Kidney (tissue), 14 donors: Measurements from ENCODE around the gene CLIP1. TPM values are rescaled to one million over a fixed set of nuclear protein-coding genes. Genes with fewer than 3 reads are reported as not detected.

Experiments used
- DNase-seq, 5 donors: peaks; one replicate each; pipeline ENCODE4 v3.0.0-alpha.2; 2013 to 2020
- FAIRE-seq: peaks from 2 replicates; lab custom pipeline; 2012; peaks lifted over from hg19 to GRCh38; lab: Jason Lieb, UNC
- H3K27ac ChIP-seq, 2 donors: one replicate each; pipeline ENCODE4 v1.7.0; 2013; ENCODE audit warnings: low read depth in 2 of 2, low read length in 2 of 2, inconsistent platforms in 1 of 2
- H3K27me3 ChIP-seq: one replicate; pipeline ENCODE4 v1.7.1; 2013; ENCODE audit warnings: low read length, inconsistent platforms; ENCODE audit not compliant: control insufficient read depth, insufficient read depth
- H3K36me3 ChIP-seq, 3 donors: one replicate each; pipeline versions ENCODE4 v1.7.0 to v1.7.1; 2013; ENCODE audit warnings: low read length in 3 of 3, control low read depth in 1 of 3, inconsistent platforms in 1 of 3; ENCODE audit not compliant: insufficient read depth in 3 of 3, control insufficient read depth in 2 of 3
- H3K4me1 ChIP-seq, 3 donors: one replicate each; pipeline versions ENCODE4 v1.7.0 to v1.7.1; 2013; ENCODE audit warnings: low read length in 3 of 3, inconsistent platforms in 1 of 3, low read depth in 1 of 3; ENCODE audit not compliant: control insufficient read depth in 2 of 3, insufficient read depth in 2 of 3
- H3K4me3 ChIP-seq, 3 donors: one replicate each; pipeline versions ENCODE4 v1.7.0 to v1.8.1; 2013; ENCODE audit warnings: low read length in 3 of 3, control low read depth in 1 of 3, inconsistent platforms in 1 of 3
- H3K9ac ChIP-seq, 3 donors: one replicate each; pipeline versions ENCODE4 v1.7.0 to v1.7.1; 2013; ENCODE audit warnings: low read length in 3 of 3, control low read depth in 1 of 3, inconsistent platforms in 1 of 3
- H3K9me3 ChIP-seq, 3 donors: one replicate each; pipeline versions ENCODE4 v1.7.0 to v1.7.1; 2013; ENCODE audit warnings: low read length in 3 of 3, control low read depth in 1 of 3, inconsistent platforms in 1 of 3; ENCODE audit not compliant: control insufficient read depth in 2 of 3, insufficient read depth in 1 of 3
- intact Hi-C: fragments of 100-400 bp; cut with DNase I; formaldehyde crosslinking; loops from one replicate; pipeline ENCODE4 v1.11.1; 2022
- polyA plus RNA-seq: library from polyadenylated mRNA; stranded (reverse); fragments of 350-450 nt; fragmentation: Illumina TruSeq; extraction: RNeasy Lipid Tissue Mini Kit (QIAGEN cat#74804); gene quantifications from one replicate; pipeline ENCODE4 v1.2.3, GENCODE V29; 2014; ENCODE audit warnings: low read depth, low replicate concordance; ENCODE audit not compliant: insufficient read depth
- total RNA-seq: library from RNA; stranded (reverse); fragmentation: NEBNext Ultra II Directional; extraction: Animal tissue kit (Norgen Biotek cat#: 25700); gene quantifications from one replicate; pipeline ENCODE4 v1.2.1, GENCODE V29; 2021
- TF ChIP-seq, protein P1 (sequence below): IDR thresholded peaks from 3 replicates; pipeline ENCODE4 v1.5.1; 2012; ENCODE audit warnings: mild to moderate bottlenecking, moderate library complexity, borderline replicate concordance; ENCODE audit not compliant: insufficient read depth; ENCODE audit errors: extremely low read depth
- donor health status: control.
- donor health status: control.
- donor health status: control.
- donor health status: control.
- donor health status: control.
- donor health status: DM: yes; HTN: yes; CAD: no.
- donor health status: Normal renal cell carcinoma (clear cell type).

CLIP1 gene
- total and polyA plus RNA-seq, 2 donors from 2014 or later, result 14.5 to 85.3 TPM

DNA sequence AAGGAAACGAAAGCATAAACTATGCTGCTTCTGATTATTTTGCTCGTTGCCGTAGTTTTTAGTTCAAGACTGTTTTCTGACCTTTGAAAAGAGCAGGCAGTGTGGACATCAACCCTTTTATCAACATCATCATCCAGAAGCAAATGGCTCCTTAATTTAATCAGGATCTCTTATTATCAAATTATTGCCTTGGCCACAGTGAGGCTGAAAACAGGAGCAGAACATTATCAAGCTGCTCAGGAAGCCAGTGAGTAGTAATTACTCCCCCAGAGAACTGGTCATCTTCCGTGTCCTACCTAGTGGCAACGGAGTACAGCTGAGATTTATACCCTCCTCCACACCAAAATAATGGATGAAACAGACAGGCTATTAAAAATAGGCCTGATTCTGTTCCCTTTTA lies 194.4 kb downstream of the CLIP1 start:
- Histone ChIP-seq H3K27ac (no peak overlapping the region), H3K4me1 (peaks cover 0 to 15% (median 0%) of the 10 kb centered on the region in 3 donors), H3K36me3 (peaks cover 2 to 40% (median 9%) of the 10 kb centered on the region in 3 donors), H3K4me3 (no peak overlapping the region), H3K27me3 (no peaks in the 10 kb centered on the region), H3K9me3 (no peaks in the 10 kb centered on the region), H3K9ac (no peak overlapping the region)
- DNase-seq (no peak), FAIRE-seq (no peak)
- TF ChIP-seq, protein P1, sequence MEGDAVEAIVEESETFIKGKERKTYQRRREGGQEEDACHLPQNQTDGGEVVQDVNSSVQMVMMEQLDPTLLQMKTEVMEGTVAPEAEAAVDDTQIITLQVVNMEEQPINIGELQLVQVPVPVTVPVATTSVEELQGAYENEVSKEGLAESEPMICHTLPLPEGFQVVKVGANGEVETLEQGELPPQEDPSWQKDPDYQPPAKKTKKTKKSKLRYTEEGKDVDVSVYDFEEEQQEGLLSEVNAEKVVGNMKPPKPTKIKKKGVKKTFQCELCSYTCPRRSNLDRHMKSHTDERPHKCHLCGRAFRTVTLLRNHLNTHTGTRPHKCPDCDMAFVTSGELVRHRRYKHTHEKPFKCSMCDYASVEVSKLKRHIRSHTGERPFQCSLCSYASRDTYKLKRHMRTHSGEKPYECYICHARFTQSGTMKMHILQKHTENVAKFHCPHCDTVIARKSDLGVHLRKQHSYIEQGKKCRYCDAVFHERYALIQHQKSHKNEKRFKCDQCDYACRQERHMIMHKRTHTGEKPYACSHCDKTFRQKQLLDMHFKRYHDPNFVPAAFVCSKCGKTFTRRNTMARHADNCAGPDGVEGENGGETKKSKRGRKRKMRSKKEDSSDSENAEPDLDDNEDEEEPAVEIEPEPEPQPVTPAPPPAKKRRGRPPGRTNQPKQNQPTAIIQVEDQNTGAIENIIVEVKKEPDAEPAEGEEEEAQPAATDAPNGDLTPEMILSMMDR, result no peak
- intact Hi-C loops, result no loop called here

DNA sequence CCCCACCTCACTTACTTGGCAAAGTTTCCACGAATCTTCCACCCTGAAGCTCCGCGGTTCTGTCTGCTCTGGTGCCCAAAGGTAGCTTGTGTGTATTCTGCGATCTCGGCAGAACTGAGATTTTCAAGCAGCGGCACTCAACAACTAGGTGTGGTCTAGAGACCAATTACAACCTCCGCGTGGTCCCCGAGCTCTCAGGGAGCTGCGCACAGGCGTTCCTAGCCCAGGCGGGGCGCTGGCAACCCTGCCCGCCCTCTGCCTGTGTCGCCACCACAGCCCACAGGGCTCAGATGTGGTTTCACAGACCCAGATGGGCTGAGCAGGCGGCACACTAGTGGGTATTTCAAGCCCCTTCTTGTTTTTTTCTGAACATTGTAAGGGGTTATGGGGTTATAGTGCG lies 195.1 kb downstream of the CLIP1 start:
- H3K4me3 ChIP-seq, result no peak overlapping the region
- TF ChIP-seq, protein P1, result no peak
- DNase-seq (peak in 2 of 5 donors; percentile 52 to 77), FAIRE-seq (no peak)
- H3K27ac ChIP-seq, result no peak overlapping the region
- H3K4me1 ChIP-seq, result peaks cover 0 to 15% (median 0%) of the 10 kb centered on the region in 3 donors
- no peaks in the 10 kb centered on the region for H3K9me3 ChIP-seq
- H3K36me3 ChIP-seq, result peaks cover 2 to 41% (median 9%) of the 10 kb centered on the region in 3 donors
- intact Hi-C loops, result no loop called here
- H3K27me3 ChIP-seq, result no peaks in the 10 kb centered on the region
- no peak overlapping the region for H3K9ac ChIP-seq

DNA sequence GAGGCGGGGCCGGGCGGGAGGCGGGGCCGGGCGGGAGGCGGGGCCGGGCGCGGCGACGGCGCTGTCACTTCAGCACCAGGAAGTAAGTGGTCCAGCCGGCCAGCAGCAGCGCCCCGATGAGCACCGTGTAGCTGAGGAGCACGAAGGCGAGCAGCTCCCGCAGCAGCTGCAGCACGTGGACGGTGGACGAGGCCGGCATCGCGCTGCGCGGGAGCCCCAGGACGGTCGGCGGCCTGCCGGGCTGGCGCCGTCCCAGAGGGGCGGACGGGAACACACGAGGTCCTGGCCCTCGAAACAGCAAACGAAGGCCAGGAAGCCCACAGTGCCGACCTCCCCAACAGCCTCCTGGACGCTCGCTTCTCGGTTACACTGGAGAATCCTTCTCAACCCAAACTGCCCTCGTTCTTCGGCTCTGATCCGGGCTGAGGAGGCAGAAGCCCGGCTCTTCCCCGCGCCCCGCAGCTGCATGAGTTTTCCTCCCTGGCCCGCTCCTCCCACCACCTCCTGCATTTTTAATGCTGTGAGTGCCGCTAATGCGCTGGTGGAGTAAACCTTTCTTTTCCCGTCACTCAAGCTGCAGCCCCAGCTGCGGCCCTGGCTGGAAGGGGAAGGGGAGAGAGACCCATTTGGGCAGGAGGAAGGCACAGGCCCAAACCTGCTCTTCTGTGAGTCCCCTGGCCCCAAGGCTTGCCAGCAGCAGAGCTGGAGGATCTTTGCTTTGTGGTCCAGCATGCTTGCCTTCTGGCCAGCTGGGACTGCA lies 195.9 kb downstream of the CLIP1 start:
- intact Hi-C loops, result no loop called here
- peaks cover 0 to 15% (median 0%) of the 10 kb centered on the region in 3 donors for H3K4me1 ChIP-seq
- H3K36me3 ChIP-seq, result peaks cover 0 to 43% (median 11%) of the 10 kb centered on the region in 3 donors
- FAIRE-seq (no peak), DNase-seq (peak in 2 of 5 donors; percentile 53 to 74)
- no peak overlapping the region for H3K27ac ChIP-seq
- H3K9me3 ChIP-seq, result no peaks in the 10 kb centered on the region
- H3K4me3 ChIP-seq, result peak overlapping the region in 2 of 3 donors; percentile 52 to 53
- TF ChIP-seq, protein P1, result no peak
- no peaks in the 10 kb centered on the region for H3K27me3 ChIP-seq
- H3K9ac ChIP-seq, result no peak overlapping the region
